Activated CD4-positive, alpha-beta T cell treated with anti-CD3 and anti-CD28 coated beads for 1 hour (primary cell): Measurements from ENCODE around the gene CCHCR1.
"Not testable (repeated sequence)": the region's sequence is repeated elsewhere in the genome, so short reads cannot be mapped to it uniquely, and the experiment has no call there.

Source experiments
- DNase-seq: peaks from one replicate; pipeline ENCODE4 v3.0.0-alpha.2; 2020

CCHCR1 gene

GRCh38 chr6:31157513-31158139 lies at the start of gene CCHCR1:
TSS of gene CCHCR1 (minus strand) at chr6:31157802. CDS start at chr6:31157600, 202 bp downstream.
- DNase-seq: no peak

- no peak for DNase-seq
These were observed 48.0 kb upstream of the CCHCR1 start for GRCh38 chr6:31205638-31206037.

GRCh38 chr6:31204751-31205145 lies 47.1 kb upstream of the CCHCR1 start:
- DNase-seq: no peak

GRCh38 chr6:31203345-31203979 lies 45.9 kb upstream of the CCHCR1 start:
- DNase-seq: peak; percentile 47

GRCh38 chr6:31202259-31203166 lies 44.9 kb upstream of the CCHCR1 start:
- no peak for DNase-seq

- not testable (repeated sequence) for DNase-seq
These were observed 41.5 kb upstream of the CCHCR1 start for GRCh38 chr6:31199105-31199452.

GRCh38 chr6:31197559-31198305 lies 40.1 kb upstream of the CCHCR1 start:
- peak; percentile 93 for DNase-seq

- DNase-seq: not testable (repeated sequence)
These were observed 38.8 kb upstream of the CCHCR1 start for GRCh38 chr6:31196251-31197022.

- DNase-seq: not testable (repeated sequence)
These were observed 37.8 kb upstream of the CCHCR1 start for GRCh38 chr6:31195308-31195979.

GRCh38 chr6:31194061-31194834 lies 36.6 kb upstream of the CCHCR1 start:
- no peak for DNase-seq

GRCh38 chr6:31193206-31193605 lies 35.6 kb upstream of the CCHCR1 start:
- no peak for DNase-seq

- DNase-seq: peak; percentile 26
These were observed 35.0 kb upstream of the CCHCR1 start for GRCh38 chr6:31192431-31193105.

GRCh38 chr6:31190488-31190887 lies 32.9 kb upstream of the CCHCR1 start:
- DNase-seq: no peak

GRCh38 chr6:31189223-31189622 lies 31.6 kb upstream of the CCHCR1 start:
- not testable (repeated sequence) for DNase-seq

- no peak for DNase-seq
These were observed 30.2 kb upstream of the CCHCR1 start for GRCh38 chr6:31187780-31188194.

- DNase-seq: no peak
These were observed 28.6 kb upstream of the CCHCR1 start for GRCh38 chr6:31186052-31186734.

GRCh38 chr6:31185695-31186051 lies 28.1 kb upstream of the CCHCR1 start:
- not testable (repeated sequence) for DNase-seq

- not testable (repeated sequence) for DNase-seq
These were observed 26.3 kb upstream of the CCHCR1 start for GRCh38 chr6:31183859-31184258.

GRCh38 chr6:31183287-31183686 lies 25.7 kb upstream of the CCHCR1 start:
- not testable (repeated sequence) for DNase-seq

- DNase-seq: peak; percentile 32
These were observed 22.9 kb upstream of the CCHCR1 start for GRCh38 chr6:31180500-31180899.
